Measurements from ENCODE around the gene DLEU7.

DNA sequence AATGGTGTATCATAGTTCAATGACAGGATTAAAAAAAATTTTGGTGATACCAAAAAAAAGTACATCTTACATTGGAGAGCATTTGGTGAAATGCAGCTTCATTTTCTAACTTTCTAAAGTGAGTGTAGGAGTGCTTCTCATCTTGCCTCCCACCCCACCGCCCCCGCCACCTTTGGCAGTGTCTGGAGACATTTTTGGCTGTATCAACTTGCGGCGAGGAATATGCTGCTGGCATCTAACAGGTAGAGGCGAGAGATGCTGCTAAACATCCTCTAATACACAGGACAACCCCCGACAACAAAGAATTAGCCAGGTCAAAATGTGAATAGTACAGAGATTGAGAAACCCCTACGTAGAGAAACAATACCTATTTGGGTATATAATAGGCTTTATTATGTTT is 1.7 kb downstream of the DLEU7 start:
- TF ChIP-seq, protein P1, sequence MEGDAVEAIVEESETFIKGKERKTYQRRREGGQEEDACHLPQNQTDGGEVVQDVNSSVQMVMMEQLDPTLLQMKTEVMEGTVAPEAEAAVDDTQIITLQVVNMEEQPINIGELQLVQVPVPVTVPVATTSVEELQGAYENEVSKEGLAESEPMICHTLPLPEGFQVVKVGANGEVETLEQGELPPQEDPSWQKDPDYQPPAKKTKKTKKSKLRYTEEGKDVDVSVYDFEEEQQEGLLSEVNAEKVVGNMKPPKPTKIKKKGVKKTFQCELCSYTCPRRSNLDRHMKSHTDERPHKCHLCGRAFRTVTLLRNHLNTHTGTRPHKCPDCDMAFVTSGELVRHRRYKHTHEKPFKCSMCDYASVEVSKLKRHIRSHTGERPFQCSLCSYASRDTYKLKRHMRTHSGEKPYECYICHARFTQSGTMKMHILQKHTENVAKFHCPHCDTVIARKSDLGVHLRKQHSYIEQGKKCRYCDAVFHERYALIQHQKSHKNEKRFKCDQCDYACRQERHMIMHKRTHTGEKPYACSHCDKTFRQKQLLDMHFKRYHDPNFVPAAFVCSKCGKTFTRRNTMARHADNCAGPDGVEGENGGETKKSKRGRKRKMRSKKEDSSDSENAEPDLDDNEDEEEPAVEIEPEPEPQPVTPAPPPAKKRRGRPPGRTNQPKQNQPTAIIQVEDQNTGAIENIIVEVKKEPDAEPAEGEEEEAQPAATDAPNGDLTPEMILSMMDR (IDR thresholded peaks at IDR 0.05) = no peak
- no peak for TF ChIP-seq POLR2A (IDR thresholded peaks at IDR 0.05)

All from Peyer's patch (tissue), 4 donors.